ENCODE data around the gene MRPS33.
"Not testable (repeated sequence)": the region's sequence is repeated elsewhere in the genome, so short reads cannot be mapped to it uniquely, and the experiment has no call there.

The MRPS33 gene

DNA sequence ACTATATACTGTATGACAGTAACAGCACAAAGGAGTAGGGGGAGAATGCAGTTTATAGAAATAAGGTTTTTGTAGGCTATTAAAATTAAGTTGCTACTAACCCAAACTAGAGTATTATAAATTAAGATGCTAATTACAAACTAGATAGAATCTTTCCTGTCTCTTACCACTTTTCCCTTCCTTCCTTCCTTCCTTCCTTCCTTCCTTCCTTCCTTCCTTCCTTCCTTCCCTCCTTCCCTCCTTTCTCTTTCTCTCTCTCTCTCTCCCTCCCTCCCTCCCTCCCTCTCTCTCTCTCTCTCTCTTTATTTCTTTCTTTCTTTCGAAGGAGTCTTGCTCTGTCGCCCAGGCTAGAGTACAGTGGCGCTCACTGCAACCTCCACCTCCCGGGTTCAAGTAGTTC is 53.6 kb downstream of the MRPS33 start:
- H3K4me3 ChIP-seq (ENCODE audit: low read length), result no peak overlapping the region
- no peak for TF ChIP-seq EZH2phosphoT487 (IDR thresholded peaks at IDR 0.05; ENCODE audit: low read depth)
- TF ChIP-seq, protein P1, sequence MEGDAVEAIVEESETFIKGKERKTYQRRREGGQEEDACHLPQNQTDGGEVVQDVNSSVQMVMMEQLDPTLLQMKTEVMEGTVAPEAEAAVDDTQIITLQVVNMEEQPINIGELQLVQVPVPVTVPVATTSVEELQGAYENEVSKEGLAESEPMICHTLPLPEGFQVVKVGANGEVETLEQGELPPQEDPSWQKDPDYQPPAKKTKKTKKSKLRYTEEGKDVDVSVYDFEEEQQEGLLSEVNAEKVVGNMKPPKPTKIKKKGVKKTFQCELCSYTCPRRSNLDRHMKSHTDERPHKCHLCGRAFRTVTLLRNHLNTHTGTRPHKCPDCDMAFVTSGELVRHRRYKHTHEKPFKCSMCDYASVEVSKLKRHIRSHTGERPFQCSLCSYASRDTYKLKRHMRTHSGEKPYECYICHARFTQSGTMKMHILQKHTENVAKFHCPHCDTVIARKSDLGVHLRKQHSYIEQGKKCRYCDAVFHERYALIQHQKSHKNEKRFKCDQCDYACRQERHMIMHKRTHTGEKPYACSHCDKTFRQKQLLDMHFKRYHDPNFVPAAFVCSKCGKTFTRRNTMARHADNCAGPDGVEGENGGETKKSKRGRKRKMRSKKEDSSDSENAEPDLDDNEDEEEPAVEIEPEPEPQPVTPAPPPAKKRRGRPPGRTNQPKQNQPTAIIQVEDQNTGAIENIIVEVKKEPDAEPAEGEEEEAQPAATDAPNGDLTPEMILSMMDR (IDR thresholded peaks at IDR 0.05; ENCODE audit: low read depth, low read length), result no peak
- no peaks in the 10 kb centered on the region for H4K20me1 ChIP-seq (ENCODE audit: insufficient read depth, low read length)
- H2AFZ ChIP-seq (ENCODE audit: low read depth, low read length), result no peak overlapping the region
- no peaks in the 10 kb centered on the region for H3K79me2 ChIP-seq (ENCODE audit: low read length)
- H3K4me1 ChIP-seq (ENCODE audit: low read length), result no peaks in the 10 kb centered on the region
- no peak overlapping the region for H3K27ac ChIP-seq (ENCODE audit: low read length)
- no peak overlapping the region for H3K9ac ChIP-seq (ENCODE audit: low read length)
- H3K4me2 ChIP-seq (ENCODE audit: low read length), result no peak overlapping the region
- H3K36me3 ChIP-seq (replicated peaks; ENCODE audit: low read depth, low read length), result no peaks in the 10 kb centered on the region
- H3K9me3 ChIP-seq (ENCODE audit: insufficient read depth, low read length), result no peaks in the 10 kb centered on the region
- H3K27me3 ChIP-seq (ENCODE audit: low read depth, low read length), result 0 out of 2 replicates have a peak, but pooled peaks cover 3% of the 10 kb centered on the region

DNA sequence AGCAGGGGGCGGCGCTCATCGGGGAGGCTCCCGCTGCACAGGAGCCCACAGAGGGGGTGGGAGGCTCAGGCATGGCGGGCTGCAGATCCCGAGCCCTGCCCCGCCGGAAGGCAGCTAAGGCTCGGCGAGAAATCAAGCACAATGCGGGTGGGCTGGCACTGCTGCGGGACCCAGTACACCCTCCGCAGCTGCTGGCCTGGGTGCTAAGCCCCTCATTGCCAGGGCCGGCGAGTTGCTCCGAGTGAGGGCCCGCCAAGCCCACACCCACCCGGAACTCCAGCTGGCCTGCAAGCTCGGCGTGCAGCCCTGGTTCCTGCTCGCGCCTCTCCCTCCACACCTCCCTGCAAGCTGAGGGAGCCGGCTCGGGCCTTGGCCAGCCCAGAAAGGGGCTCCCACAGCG is 57.8 kb downstream of the MRPS33 start:
- not testable (repeated sequence) for H3K4me2 ChIP-seq (ENCODE audit: low read length); H4K20me1 ChIP-seq (ENCODE audit: insufficient read depth, low read length); H3K9ac ChIP-seq (ENCODE audit: low read length); H3K27me3 ChIP-seq (ENCODE audit: low read depth, low read length); H3K79me2 ChIP-seq (ENCODE audit: low read length); H3K4me1 ChIP-seq (ENCODE audit: low read length); H3K4me3 ChIP-seq (ENCODE audit: low read length); H3K36me3 ChIP-seq (replicated peaks; ENCODE audit: low read depth, low read length); H2AFZ ChIP-seq (ENCODE audit: low read depth, low read length); H3K27ac ChIP-seq (ENCODE audit: low read length); H3K9me3 ChIP-seq (ENCODE audit: insufficient read depth, low read length)
